GM13976 (cell line): Measurements from ENCODE around the gene SLC39A11.

Source experiments
- DNase-seq: peaks from one replicate; pipeline ENCODE4 v3.0.0; 2012; ENCODE audit warnings: low spot score
- in situ Hi-C: fragments of 300-500 bp; cut with MboI; formaldehyde crosslinking; loops from one replicate; pipeline ENCODE4 v1.12.0; 2022; ENCODE audit warnings: low sequenced_read_pairs, mixed read lengths, inconsistent platforms; ENCODE audit not compliant: unreplicated experiment
- TF ChIP-seq, protein P1 (sequence below): IDR thresholded peaks from 2 replicates; pipeline ENCODE4 v1.5.1; 2012; ENCODE audit warnings: borderline replicate concordance, mild to moderate bottlenecking; ENCODE audit not compliant: insufficient read depth; ENCODE audit errors: extremely low read depth, missing control alignments, control extremely low read depth

The SLC39A11 gene

DNA sequence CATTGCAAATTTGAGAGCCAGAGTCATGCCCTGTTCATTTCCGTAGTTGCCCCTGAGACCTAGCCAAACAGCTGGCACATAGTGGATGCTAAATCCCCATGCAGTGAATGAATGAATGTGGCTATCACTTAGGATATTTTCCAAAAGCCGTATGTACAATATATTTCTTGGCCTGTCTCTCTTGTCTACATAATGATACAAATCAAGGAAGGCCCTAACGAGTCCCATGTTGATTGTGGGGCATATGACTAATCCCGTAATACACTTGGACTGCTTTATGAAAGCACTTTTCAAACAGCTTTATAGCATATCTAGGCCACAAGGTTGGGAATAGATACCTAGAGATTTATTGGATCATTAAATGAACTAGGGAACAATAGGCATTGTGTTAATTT lies 478.0 kb downstream of the SLC39A11 start:
- TF ChIP-seq, protein P1, sequence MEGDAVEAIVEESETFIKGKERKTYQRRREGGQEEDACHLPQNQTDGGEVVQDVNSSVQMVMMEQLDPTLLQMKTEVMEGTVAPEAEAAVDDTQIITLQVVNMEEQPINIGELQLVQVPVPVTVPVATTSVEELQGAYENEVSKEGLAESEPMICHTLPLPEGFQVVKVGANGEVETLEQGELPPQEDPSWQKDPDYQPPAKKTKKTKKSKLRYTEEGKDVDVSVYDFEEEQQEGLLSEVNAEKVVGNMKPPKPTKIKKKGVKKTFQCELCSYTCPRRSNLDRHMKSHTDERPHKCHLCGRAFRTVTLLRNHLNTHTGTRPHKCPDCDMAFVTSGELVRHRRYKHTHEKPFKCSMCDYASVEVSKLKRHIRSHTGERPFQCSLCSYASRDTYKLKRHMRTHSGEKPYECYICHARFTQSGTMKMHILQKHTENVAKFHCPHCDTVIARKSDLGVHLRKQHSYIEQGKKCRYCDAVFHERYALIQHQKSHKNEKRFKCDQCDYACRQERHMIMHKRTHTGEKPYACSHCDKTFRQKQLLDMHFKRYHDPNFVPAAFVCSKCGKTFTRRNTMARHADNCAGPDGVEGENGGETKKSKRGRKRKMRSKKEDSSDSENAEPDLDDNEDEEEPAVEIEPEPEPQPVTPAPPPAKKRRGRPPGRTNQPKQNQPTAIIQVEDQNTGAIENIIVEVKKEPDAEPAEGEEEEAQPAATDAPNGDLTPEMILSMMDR: no peak
- in situ Hi-C loops: no loop called here
- DNase-seq: no peak

DNA sequence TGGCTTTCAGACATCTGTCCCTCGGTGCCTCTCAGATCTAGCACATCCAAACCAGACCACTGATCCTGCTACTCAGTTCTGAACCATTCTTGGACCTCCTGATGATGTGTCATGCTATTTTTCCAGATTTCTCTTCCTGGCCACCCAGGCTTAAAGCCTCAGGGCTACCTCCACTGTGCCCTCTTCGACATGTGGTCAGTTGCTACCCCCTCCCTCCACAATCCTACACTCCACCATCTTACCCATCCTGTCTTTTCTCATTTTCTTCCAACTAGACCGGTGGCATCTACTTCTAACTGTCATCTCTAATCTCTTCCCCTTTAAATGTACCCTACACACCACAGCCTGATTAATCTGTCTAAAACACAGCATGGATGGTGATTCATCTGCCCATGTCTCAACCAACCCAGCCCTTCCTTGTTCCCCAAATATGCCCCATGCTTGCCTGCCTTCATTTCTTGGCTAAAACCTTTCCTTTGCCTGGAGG lies 478.6 kb downstream of the SLC39A11 start:
- in situ Hi-C loops: no loop called here
- TF ChIP-seq, protein P1: no peak
- no peak for DNase-seq

GRCh38 chr17:72613396-72613795 lies 479.1 kb downstream of the SLC39A11 start:
- TF ChIP-seq, protein P1: no peak
- DNase-seq: no peak
- in situ Hi-C loops: no loop called here

DNA sequence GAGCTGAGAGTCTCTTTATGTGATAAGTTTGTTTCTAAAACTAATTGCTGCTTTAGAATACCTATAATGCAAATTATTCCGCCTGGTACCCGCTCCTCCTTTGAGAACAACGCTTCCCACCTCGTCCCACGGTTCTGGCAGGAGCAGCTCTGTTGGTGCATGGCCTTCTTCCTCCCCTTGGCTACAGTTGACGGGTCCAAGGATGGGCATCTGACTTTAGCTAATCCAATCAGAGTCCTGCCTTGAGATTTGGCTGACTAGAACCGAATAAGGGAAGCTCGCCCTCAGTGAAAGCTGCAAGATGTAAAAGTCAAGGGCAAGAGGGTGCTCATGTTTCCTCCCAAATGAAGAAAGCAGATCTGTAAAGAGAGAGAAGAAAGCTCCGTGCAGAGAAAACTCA lies 481.3 kb downstream of the SLC39A11 start:
- no peak for DNase-seq
- TF ChIP-seq, protein P1: no peak
- in situ Hi-C loops: no loop called here

DNA sequence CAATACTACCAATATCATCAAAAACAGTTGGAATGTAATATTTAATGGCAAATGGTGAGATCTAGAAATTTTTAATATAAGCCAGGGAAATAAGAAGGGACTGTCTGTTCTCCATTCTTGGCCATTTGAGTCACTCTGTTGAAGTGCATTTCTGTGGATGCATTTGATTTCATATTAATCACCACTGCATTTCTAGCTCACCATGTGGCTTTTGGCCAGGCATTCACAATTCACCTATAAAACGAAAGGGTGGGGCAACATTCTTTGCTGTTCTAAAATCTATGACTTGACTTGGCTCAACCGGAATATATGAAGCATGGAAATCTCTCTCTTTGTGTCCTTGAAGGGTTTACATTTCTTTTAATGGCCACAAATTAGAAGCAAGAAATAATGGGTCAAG lies 483.0 kb downstream of the SLC39A11 start:
- in situ Hi-C loops: no loop called here
- TF ChIP-seq, protein P1: no peak
- no peak for DNase-seq

GRCh38 chr17:72608436-72608835 lies 484.1 kb downstream of the SLC39A11 start:
- TF ChIP-seq, protein P1: no peak
- no peak for DNase-seq
- in situ Hi-C loops: no loop called here

GRCh38 chr17:72606656-72607055 lies 485.8 kb downstream of the SLC39A11 start:
- DNase-seq: no peak
- TF ChIP-seq, protein P1: no peak
- in situ Hi-C loops: no loop called here
